GM19240 (cell line): ENCODE results near the gene OR8S1.
"Not testable (repeated sequence)": the region's sequence is repeated elsewhere in the genome, so short reads cannot be mapped to it uniquely, and the experiment has no call there.

Experiments used
- DNase-seq: peaks from one replicate; pipeline ENCODE4 v3.0.0; 2011; ENCODE audit warnings: low spot score; ENCODE audit not compliant: insufficient read length

Gene OR8S1

GRCh38 chr12:48553666-48554343 is 28.4 kb downstream of the OR8S1 start:
- not testable (repeated sequence) for DNase-seq

GRCh38 chr12:48556631-48557030 is 31.2 kb downstream of the OR8S1 start:
- no peak for DNase-seq

GRCh38 chr12:48557919-48558318 is 32.5 kb downstream of the OR8S1 start:
- no peak for DNase-seq

- no peak for DNase-seq
These were observed 42.3 kb downstream of the OR8S1 start for GRCh38 chr12:48567731-48568130.

GRCh38 chr12:48569946-48570345 is 44.5 kb downstream of the OR8S1 start, which contains the start of gene LALBA:
Gene LALBA (minus strand): TSS chr12:48570046. CDS start chr12:48570020, 26 bp downstream.
- no peak for DNase-seq

GRCh38 chr12:48572326-48572725 is 46.9 kb downstream of the OR8S1 start:
- DNase-seq = no peak
